Measurements from ENCODE around the gene TAF11L14.

The TAF11L14 gene

GRCh38 chr5:17680737-17681136 lies 46.5 kb downstream of the TAF11L14 start:
- no peak for DNase-seq

Data from stimulated activated CD4-positive, alpha-beta T cell treated with anti-CD3 and anti-CD28 coated beads, Interleukin-1b, Interleukin-23, amount 100 ng/mL, for 48 hours (primary cell).